Activated naive CD8-positive, alpha-beta T cell treated with anti-CD3 and anti-CD28 coated beads for 36 hours (primary cell): ENCODE data around the gene SPATS2L. TPM values are rescaled to one million over a fixed set of nuclear protein-coding genes. Genes with fewer than 3 reads are reported as not detected.

ENCODE experiments used
- DNase-seq: peaks from one replicate; pipeline ENCODE4 v3.0.0; 2021
- H3K27ac Mint-ChIP-seq: one replicate; pipeline ENCODE4 v1.8.0; 2022; ENCODE audit warnings: mild to moderate bottlenecking, moderate library complexity, mixed read lengths
- H3K27me3 Mint-ChIP-seq: one replicate; pipeline ENCODE4 v1.8.0; 2022; ENCODE audit warnings: mild to moderate bottlenecking, mixed read lengths
- H3K36me3 Mint-ChIP-seq: one replicate; pipeline ENCODE4 v1.8.0; 2021; ENCODE audit warnings: mild to moderate bottlenecking, mixed read lengths
- H3K4me1 Mint-ChIP-seq: one replicate; pipeline ENCODE4 v1.8.0; 2021; ENCODE audit warnings: mixed read lengths
- H3K4me3 Mint-ChIP-seq: one replicate; pipeline ENCODE4 v1.8.0; 2022; ENCODE audit warnings: mild to moderate bottlenecking, moderate library complexity, mixed read lengths
- H3K9me3 Mint-ChIP-seq: one replicate; pipeline ENCODE4 v1.8.0; 2022; ENCODE audit warnings: mixed read lengths
- total RNA-seq, 2 experiments: library from RNA; stranded (reverse); gene quantifications; one replicate each; pipeline ENCODE4 v1.2.3, GENCODE V29; 2021

SPATS2L gene
- total RNA-seq, 2 experiments from 2014 or later: 8.1 to 9.4 TPM

GRCh38 chr2:200471928-200472645 is 165.6 kb downstream of the SPATS2L start:
- no peak overlapping the region for H3K27ac Mint-ChIP-seq

GRCh38 chr2:200472853-200473464 is 166.5 kb downstream of the SPATS2L start:
- Mint-ChIP-seq H3K9me3 (no peaks in the 10 kb centered on the region), H3K36me3 (peaks cover 1% of the 10 kb centered on the region), H3K4me1 (peaks cover 24% of the 10 kb centered on the region), H3K27me3 (no peaks in the 10 kb centered on the region), H3K27ac (no peak overlapping the region), H3K4me3 (no peak overlapping the region)
- no peak for DNase-seq

More at GRCh38 chr2:200471928-200472645, 165.6 kb downstream of the SPATS2L start:
- H3K36me3 Mint-ChIP-seq: peaks cover 2% of the 10 kb centered on the region
- no peak for DNase-seq
- H3K4me1 Mint-ChIP-seq: peaks cover 32% of the 10 kb centered on the region
- no peaks in the 10 kb centered on the region for H3K9me3 Mint-ChIP-seq
- H3K4me3 Mint-ChIP-seq: no peak overlapping the region
- H3K27me3 Mint-ChIP-seq: no peaks in the 10 kb centered on the region

- peaks cover 7% of the 10 kb centered on the region for H3K4me1 Mint-ChIP-seq
- no peak overlapping the region for H3K4me3 Mint-ChIP-seq
- no peak overlapping the region for H3K27ac Mint-ChIP-seq
- H3K9me3 Mint-ChIP-seq: no peaks in the 10 kb centered on the region
- no peaks in the 10 kb centered on the region for H3K27me3 Mint-ChIP-seq
- H3K36me3 Mint-ChIP-seq: no peaks in the 10 kb centered on the region
- no peak for DNase-seq
Measured at GRCh38 chr2:200475795-200476194, 169.3 kb downstream of the SPATS2L start.

DNA sequence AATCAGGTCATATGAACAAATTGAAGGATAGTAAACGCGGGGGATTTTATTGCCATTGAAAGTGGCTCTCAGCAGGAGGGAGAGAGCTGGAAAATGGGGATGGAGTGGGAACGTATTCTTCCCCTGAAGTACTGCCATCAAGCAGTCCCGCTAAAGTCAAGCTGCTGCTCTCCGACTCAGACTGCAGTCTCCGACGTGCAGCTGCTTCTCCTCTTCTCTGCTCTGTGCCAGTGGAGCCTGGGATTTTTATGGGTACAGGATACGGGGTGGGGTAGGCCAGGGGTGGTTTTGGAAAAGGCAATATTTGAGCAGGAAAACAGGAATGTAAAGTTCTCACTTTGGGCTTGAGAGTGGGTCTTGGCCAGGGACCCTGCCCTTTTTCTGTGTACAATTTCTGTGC is 170.3 kb downstream of the SPATS2L start:
- H3K36me3 Mint-ChIP-seq: no peaks in the 10 kb centered on the region
- H3K27me3 Mint-ChIP-seq: no peaks in the 10 kb centered on the region
- no peaks in the 10 kb centered on the region for H3K9me3 Mint-ChIP-seq
- H3K27ac Mint-ChIP-seq: no peak overlapping the region
- DNase-seq: no peak
- H3K4me3 Mint-ChIP-seq: no peak overlapping the region
- H3K4me1 Mint-ChIP-seq: peaks cover 2% of the 10 kb centered on the region

- Mint-ChIP-seq H3K27ac (no peak overlapping the region), H3K4me3 (no peak overlapping the region), H3K4me1 (peaks cover 2% of the 10 kb centered on the region), H3K9me3 (no peaks in the 10 kb centered on the region), H3K36me3 (no peaks in the 10 kb centered on the region), H3K27me3 (no peaks in the 10 kb centered on the region)
- DNase-seq: no peak
Measured at GRCh38 chr2:200477667-200478131, 171.2 kb downstream of the SPATS2L start.

DNA sequence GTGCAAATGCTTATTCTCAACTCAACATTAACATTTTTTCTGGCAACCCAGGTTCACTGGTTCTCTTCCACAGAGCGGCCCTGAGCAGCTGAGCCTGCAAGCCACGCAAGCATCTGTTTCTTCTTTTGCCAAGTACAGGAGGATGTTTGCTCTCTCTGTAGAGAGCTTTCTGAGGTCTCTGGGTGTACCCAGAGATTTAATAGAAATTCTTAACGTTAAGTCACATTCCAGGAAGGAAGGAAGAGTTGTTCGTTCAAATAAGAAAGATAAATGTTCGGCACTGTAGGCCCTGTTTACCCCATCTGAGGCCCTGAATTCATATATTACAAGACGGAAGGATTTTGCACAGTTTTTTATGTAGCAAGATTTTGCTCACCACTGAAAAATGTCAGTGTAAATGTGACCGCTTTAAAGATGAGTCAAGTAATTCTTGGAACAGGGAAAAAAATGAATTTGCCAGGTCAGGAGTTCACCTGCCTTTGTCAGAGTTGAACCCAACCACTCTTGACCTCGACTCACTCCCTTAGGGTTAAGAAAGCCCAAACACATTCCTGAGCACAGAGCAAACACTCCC is 173.3 kb downstream of the SPATS2L start:
- Mint-ChIP-seq H3K4me3 (no peak overlapping the region), H3K27me3 (no peaks in the 10 kb centered on the region), H3K27ac (no peak overlapping the region), H3K36me3 (no peaks in the 10 kb centered on the region), H3K4me1 (peaks cover 2% of the 10 kb centered on the region), H3K9me3 (no peaks in the 10 kb centered on the region)
- DNase-seq: no peak

DNA sequence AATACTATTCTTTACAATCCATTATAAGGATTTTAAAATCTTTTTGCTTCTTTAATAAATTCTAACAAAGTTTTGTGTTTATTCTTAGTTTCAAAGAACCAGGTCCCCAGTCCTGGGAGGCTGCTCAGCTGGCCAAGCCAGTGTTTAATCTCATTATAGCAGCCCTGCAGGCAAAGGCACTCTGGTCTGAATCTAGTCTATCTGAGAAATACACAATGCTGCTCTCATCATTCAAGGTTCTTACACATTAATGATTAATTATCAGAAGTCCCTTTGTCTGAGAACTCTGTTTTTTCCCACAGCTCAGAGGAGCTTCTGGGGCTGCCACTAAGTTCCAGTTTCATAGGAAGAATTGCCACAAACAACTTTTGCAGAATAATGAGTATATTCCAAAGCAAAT is 175.7 kb downstream of the SPATS2L start:
- Mint-ChIP-seq H3K4me3 (no peak overlapping the region), H3K4me1 (peaks cover 6% of the 10 kb centered on the region)

DNA sequence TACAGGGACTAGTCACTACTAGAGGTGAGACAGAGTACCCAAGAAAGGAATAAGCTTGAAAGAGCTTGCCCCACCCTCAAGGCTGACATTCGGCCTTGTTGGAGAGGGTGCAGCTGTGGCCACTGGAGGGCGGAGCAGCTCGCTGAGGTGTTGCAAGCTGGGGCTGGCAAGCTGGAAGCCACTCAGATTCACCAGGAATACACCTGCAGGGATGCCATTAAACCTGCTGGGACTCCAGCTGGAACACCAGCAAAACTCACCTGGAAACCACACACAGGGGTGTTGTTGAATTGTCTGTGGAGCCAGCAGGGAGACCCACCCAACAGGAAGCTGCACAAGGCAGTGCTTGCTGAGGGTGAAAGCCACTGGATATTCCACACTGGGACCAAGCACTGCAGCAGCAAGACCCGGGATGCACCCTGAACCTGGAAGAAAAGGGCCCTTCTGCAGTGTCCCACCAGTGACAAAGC is 177.3 kb downstream of the SPATS2L start:
- Mint-ChIP-seq H3K9me3 (no peaks in the 10 kb centered on the region), H3K27ac (no peak overlapping the region), H3K4me1 (peaks cover 6% of the 10 kb centered on the region), H3K27me3 (no peaks in the 10 kb centered on the region), H3K36me3 (no peaks in the 10 kb centered on the region), H3K4me3 (no peak overlapping the region)
- no peak for DNase-seq

More for the DNA sequence above, 175.7 kb downstream of the SPATS2L start:
- Mint-ChIP-seq H3K27me3 (no peaks in the 10 kb centered on the region), H3K27ac (no peak overlapping the region), H3K9me3 (no peaks in the 10 kb centered on the region), H3K36me3 (no peaks in the 10 kb centered on the region)
- DNase-seq: no peak

DNA sequence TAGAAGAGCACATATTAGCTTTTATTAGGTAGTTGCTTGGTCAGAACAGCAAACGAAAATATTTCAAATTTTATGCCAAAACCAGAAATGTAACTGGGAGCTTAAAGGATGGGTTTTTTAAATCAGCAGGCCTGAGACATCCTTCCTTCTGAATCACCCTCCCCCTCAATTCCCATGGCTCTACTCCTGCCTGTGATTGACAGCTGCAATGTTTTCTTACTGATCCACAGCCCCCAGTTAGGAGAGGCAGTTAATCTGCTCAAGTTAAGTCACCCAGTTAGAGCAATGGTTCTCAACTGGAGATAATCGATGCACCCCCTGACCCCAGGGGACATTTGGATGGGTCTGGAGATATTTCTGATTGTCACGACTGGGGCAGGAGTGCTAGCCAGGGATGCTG is 178.4 kb downstream of the SPATS2L start:
- H3K4me1 Mint-ChIP-seq: peaks cover 6% of the 10 kb centered on the region
- H3K27me3 Mint-ChIP-seq: no peaks in the 10 kb centered on the region

DNA sequence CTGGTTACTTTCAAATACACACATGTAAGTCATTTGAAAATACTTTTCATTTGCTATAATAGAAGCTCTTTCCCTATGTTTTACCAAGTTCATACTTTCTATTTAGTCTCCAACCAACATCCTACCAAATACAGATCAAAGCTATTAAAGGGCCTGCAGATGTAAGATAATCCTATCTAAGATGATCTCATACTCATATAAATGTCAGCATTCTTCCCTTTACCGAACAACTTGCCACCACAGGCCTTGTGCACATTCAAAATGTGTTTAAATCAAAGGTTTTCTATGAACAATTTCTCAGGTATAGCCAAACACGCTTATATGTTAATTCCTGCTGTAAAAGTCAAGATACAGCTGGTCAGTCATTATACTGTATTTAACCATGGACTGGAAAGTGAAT is 180.0 kb downstream of the SPATS2L start:
- H3K27ac Mint-ChIP-seq: no peak overlapping the region
- H3K4me3 Mint-ChIP-seq: no peak overlapping the region
- H3K4me1 Mint-ChIP-seq: peaks cover 4% of the 10 kb centered on the region
- H3K27me3 Mint-ChIP-seq: no peaks in the 10 kb centered on the region
- H3K36me3 Mint-ChIP-seq: peaks cover 10% of the 10 kb centered on the region
- peaks cover 1% of the 10 kb centered on the region for H3K9me3 Mint-ChIP-seq
- DNase-seq: no peak

More for the DNA sequence above, 178.4 kb downstream of the SPATS2L start:
- H3K4me3 Mint-ChIP-seq: no peak overlapping the region
- no peak overlapping the region for H3K27ac Mint-ChIP-seq
- no peaks in the 10 kb centered on the region for H3K36me3 Mint-ChIP-seq
- no peak for DNase-seq
- no peaks in the 10 kb centered on the region for H3K9me3 Mint-ChIP-seq

DNA sequence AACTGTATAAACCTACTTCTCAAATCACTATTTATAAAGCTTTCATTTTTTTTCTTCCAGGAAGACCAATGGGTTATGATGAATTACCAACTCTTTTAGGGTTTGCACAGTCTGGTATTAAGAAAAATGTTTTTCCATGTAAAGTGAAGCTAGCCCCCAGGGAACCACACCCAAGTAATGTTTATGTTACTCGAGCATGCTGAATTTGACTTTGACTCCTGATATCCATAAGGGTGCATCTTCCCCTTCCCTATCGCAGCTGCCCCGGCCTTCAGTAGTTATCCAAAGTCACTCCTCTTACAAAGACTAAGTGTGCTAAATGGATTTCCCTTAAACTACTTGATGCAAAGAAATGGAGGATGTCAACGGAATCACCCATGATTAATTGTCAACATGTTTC is 181.7 kb downstream of the SPATS2L start:
- H3K9me3 Mint-ChIP-seq: peaks cover 1% of the 10 kb centered on the region
- DNase-seq: no peak
- no peaks in the 10 kb centered on the region for H3K27me3 Mint-ChIP-seq
- H3K27ac Mint-ChIP-seq: no peak overlapping the region
- H3K4me3 Mint-ChIP-seq: no peak overlapping the region
- H3K36me3 Mint-ChIP-seq: peaks cover 17% of the 10 kb centered on the region
- H3K4me1 Mint-ChIP-seq: peaks cover 4% of the 10 kb centered on the region

DNA sequence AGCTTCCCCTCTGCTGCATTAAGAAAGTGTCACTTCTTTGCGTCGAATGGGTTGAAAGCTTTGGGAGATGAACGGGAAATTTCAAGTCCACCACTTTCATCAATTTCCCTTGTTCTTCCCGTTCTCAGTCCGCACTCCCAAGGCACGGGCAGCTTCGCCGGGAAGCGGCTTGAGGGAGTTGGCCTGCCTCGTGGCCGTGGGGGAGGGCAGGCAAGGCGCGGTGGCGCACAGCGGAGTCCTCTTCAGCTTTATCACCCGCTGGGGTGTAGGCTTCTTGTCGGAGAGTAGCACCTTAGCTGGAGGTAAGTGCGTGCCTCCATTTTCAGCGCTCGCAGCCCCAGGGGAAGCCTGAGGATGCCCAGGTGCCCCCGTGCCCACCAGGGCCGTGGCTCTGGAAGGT is 183.5 kb downstream of the SPATS2L start:
- Mint-ChIP-seq H3K9me3 (peaks cover 1% of the 10 kb centered on the region), H3K27me3 (no peaks in the 10 kb centered on the region), H3K4me3 (no peak overlapping the region), H3K27ac (no peak overlapping the region), H3K36me3 (peaks cover 17% of the 10 kb centered on the region), H3K4me1 (peaks cover 4% of the 10 kb centered on the region)
- no peak for DNase-seq

GRCh38 chr2:200492656-200493055 is 186.2 kb downstream of the SPATS2L start:
- Mint-ChIP-seq H3K4me3 (no peak overlapping the region), H3K36me3 (peaks cover 20% of the 10 kb centered on the region), H3K9me3 (peaks cover 1% of the 10 kb centered on the region), H3K4me1 (no peaks in the 10 kb centered on the region), H3K27me3 (no peaks in the 10 kb centered on the region), H3K27ac (no peak overlapping the region)
- no peak for DNase-seq

- Mint-ChIP-seq H3K9me3 (peaks cover 1% of the 10 kb centered on the region), H3K36me3 (peaks cover 20% of the 10 kb centered on the region), H3K4me3 (no peak overlapping the region), H3K27me3 (no peaks in the 10 kb centered on the region), H3K27ac (no peak overlapping the region), H3K4me1 (no peaks in the 10 kb centered on the region)
- DNase-seq: no peak
Measured at GRCh38 chr2:200494048-200494447, 187.6 kb downstream of the SPATS2L start.

DNA sequence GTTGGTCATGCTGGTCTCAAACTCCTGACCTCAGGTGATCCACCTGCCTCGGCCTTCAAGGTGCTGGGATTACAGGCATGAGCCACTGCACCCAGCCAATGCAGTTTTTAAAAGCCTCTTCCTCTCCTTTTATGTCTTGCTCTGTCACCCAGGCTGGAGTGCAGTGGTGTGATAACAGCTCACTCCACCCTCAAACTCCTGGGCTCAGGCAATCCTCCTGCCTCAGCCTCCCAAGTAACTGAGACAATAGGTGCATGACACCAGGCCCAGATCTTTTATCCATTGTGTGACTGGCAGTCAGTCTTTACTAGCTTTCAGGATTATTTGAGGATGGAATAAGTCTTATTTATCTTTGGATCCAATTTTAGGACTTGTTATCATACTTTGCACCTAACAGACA is 190.2 kb downstream of the SPATS2L start:
- no peaks in the 10 kb centered on the region for H3K9me3 Mint-ChIP-seq
- no peak overlapping the region for H3K27ac Mint-ChIP-seq
- peaks cover 2% of the 10 kb centered on the region for H3K4me1 Mint-ChIP-seq
- no peak for DNase-seq
- peaks cover 13% of the 10 kb centered on the region for H3K36me3 Mint-ChIP-seq
- no peaks in the 10 kb centered on the region for H3K27me3 Mint-ChIP-seq
- H3K4me3 Mint-ChIP-seq: no peak overlapping the region
